GM04503 (cell line): ENCODE data around the gene FBXW2.

Experiments
- DNase-seq: peaks from one replicate; pipeline ENCODE4 v3.0.0-alpha.2; 2012; ENCODE audit warnings: low read depth

The FBXW2 gene

DNA sequence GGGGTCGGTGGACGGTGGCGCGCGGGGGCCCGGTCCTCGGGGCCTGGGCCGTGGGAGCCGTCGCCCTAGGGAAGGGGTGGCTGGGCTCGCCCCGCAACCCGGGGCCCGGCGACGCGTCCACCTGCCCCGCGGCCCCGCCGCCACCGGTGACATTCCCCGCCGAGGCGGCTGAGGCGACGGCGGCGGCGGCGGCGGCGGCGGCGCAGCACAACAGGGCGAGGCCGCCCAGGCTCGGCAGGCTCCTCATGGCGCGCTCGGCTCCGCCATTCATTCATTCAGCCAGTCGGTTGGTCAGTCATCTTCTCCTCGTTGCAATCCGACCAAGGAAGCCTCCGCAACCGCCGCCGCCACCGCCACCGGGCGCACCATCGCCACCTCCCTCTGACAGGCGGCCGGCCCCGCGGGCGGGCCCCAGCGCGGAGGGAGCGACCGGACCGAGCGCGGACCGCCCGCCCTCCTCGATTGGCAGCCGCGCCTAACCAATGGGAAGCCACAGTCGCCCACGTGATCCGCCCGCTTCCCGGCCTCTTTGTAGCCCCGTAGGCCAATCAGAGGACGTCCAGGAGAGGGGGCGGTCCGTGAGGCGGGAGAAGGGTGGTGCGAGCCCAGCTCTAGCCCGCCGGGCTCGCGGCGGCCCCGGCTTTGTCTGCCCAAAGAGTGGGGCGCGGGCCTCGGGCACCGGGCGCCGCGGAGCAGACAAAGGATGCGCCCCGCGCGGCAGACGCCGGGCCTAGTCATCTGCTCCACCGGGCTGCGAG is 78.9 kb downstream of the FBXW2 start, which contains the start of gene MEGF9:
TSS of gene MEGF9 (minus strand) at position 383 of the 758 bp plus-strand sequence. CDS start at position 271, 112 bp downstream.
- DNase-seq, result peak; percentile 84

- no peak for DNase-seq
Observed at GRCh38 chr9:120713257-120714087, 79.7 kb downstream of the FBXW2 start.

DNA sequence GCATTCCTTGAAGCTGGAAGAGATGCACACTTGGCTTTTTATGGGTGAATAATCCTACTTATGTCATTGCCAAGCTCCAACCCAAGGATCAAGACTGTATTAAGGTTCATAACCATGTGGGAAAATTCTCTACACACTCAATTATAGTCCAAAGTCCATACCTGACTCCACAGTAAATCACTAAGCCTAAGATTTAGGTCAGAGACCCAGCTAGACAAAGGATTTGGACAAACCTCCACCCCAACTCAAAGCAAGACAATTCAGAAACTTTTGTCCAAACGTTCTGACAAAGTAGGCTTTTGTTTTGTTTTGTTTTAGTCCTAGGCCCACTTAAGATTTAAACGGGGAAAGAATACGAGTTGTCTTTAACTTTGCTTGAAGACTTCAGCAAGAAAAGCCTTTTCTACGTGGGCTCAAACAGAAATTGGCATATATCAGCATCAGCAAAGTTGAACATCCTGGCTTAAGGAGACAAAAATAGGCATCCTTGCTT is 80.6 kb downstream of the FBXW2 start:
- DNase-seq, result no peak

DNA sequence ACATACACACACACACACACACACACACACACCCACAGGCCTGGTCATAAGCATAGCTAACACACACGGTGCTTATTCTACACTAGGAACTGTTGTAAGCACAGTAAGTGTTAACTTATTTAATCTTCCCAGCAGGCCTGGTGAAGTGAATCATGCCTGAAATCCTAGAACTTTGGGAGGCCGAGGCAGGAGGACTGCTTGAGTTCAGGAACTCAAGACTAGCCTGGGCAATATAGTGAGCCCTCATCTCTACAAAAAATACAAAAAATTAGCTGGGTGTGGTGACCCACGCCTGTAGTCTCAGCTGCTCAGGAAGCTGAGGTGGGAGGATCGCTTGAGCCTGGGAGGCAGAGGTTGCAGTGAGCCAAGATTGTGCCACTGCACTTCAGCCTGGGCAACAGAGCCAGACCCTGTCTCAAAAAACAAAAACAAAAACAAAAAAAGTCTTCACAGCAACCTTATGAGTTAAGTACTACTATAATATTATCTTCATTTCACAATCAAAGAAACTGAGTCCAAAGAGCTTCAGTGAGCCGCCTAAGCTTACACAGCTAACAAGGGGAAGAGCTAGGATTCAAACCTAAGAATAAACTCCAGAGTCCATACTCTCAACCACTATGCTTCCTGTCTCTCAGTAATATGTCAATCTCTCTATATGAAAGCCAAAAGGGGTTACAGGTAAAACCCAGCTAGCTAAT is 81.2 kb downstream of the FBXW2 start:
- no peak for DNase-seq

- DNase-seq, result no peak
Observed at GRCh38 chr9:120711354-120711753, 81.9 kb downstream of the FBXW2 start.

GRCh38 chr9:120710110-120710981 is 82.9 kb downstream of the FBXW2 start:
- DNase-seq, result no peak

- DNase-seq, result peak; percentile 54
Observed at GRCh38 chr9:120708526-120709224, 84.5 kb downstream of the FBXW2 start.

- DNase-seq, result no peak
Observed at GRCh38 chr9:120707170-120707569, 86.0 kb downstream of the FBXW2 start.
